ENCODE results near the gene PIBF1.

- TF ChIP-seq, protein P1, sequence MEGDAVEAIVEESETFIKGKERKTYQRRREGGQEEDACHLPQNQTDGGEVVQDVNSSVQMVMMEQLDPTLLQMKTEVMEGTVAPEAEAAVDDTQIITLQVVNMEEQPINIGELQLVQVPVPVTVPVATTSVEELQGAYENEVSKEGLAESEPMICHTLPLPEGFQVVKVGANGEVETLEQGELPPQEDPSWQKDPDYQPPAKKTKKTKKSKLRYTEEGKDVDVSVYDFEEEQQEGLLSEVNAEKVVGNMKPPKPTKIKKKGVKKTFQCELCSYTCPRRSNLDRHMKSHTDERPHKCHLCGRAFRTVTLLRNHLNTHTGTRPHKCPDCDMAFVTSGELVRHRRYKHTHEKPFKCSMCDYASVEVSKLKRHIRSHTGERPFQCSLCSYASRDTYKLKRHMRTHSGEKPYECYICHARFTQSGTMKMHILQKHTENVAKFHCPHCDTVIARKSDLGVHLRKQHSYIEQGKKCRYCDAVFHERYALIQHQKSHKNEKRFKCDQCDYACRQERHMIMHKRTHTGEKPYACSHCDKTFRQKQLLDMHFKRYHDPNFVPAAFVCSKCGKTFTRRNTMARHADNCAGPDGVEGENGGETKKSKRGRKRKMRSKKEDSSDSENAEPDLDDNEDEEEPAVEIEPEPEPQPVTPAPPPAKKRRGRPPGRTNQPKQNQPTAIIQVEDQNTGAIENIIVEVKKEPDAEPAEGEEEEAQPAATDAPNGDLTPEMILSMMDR (IDR thresholded peaks at IDR 0.05) = no peak
- no peak for TF ChIP-seq POLR2AphosphoS5 (IDR thresholded peaks at IDR 0.05)
These were observed 107.6 kb downstream of the PIBF1 start for GRCh38 chr13:72889495-72889894.

All from suprapubic skin (tissue), 3 donors.